GM19463 (cell line): ENCODE data around the gene UBAC2.

Experiments used
- ATAC-seq: cut with Tn5 transposase; IDR thresholded peaks from one replicate; pipeline ENCODE4 v1.9.1; 2021; ENCODE audit warnings: mild to moderate bottlenecking, moderate library complexity; ENCODE audit not compliant: unreplicated experiment

UBAC2 gene

GRCh38 chr13:99266827-99267226, 66.2 kb downstream of the UBAC2 start:
- ATAC-seq, result no peak

- no peak for ATAC-seq
These were observed 67.3 kb downstream of the UBAC2 start for GRCh38 chr13:99267927-99268326.

- ATAC-seq, result no peak
These were observed 68.2 kb downstream of the UBAC2 start for GRCh38 chr13:99268822-99269221.

- peak; percentile 80 for ATAC-seq
These were observed 69.1 kb downstream of the UBAC2 start for GRCh38 chr13:99269627-99270241.

- ATAC-seq, result no peak
These were observed 69.9 kb downstream of the UBAC2 start for GRCh38 chr13:99270518-99270917.

GRCh38 chr13:99271249-99271648, 70.6 kb downstream of the UBAC2 start:
- ATAC-seq, result no peak

GRCh38 chr13:99272481-99272880, 71.8 kb downstream of the UBAC2 start:
- no peak for ATAC-seq

- ATAC-seq, result no peak
These were observed 72.5 kb downstream of the UBAC2 start for GRCh38 chr13:99273128-99273527.

GRCh38 chr13:99275093-99275469, 74.4 kb downstream of the UBAC2 start:
- ATAC-seq, result no peak

- ATAC-seq, result no peak
These were observed 76.1 kb downstream of the UBAC2 start for GRCh38 chr13:99276706-99277105.

- ATAC-seq, result no peak
These were observed 77.0 kb downstream of the UBAC2 start for GRCh38 chr13:99277629-99278028.

GRCh38 chr13:99278200-99278599, 77.5 kb downstream of the UBAC2 start:
- no peak for ATAC-seq

- no peak for ATAC-seq
These were observed 78.2 kb downstream of the UBAC2 start for GRCh38 chr13:99278843-99279242.

GRCh38 chr13:99279637-99280036, 79.0 kb downstream of the UBAC2 start:
- no peak for ATAC-seq

- ATAC-seq, result no peak
These were observed 79.5 kb downstream of the UBAC2 start for GRCh38 chr13:99280166-99280565.

- ATAC-seq, result peak; percentile 78
These were observed 81.2 kb downstream of the UBAC2 start for GRCh38 chr13:99281811-99282263.

GRCh38 chr13:99282264-99283231, 81.9 kb downstream of the UBAC2 start:
- ATAC-seq, result peak; percentile 59

GRCh38 chr13:99285432-99286182, 85.0 kb downstream of the UBAC2 start:
- ATAC-seq, result no peak

GRCh38 chr13:99287551-99287950, 86.9 kb downstream of the UBAC2 start:
- no peak for ATAC-seq

- ATAC-seq, result peak; percentile 97
These were observed 87.4 kb downstream of the UBAC2 start for GRCh38 chr13:99288089-99288488.

- ATAC-seq, result no peak
These were observed 88.6 kb downstream of the UBAC2 start for GRCh38 chr13:99289271-99289670.
